Keratinocyte (primary cell): ENCODE results near the gene ZNF407. TPM values are rescaled to one million over a fixed set of nuclear protein-coding genes. Genes with fewer than 3 reads are reported as not detected.
A peak's percentile ranks its signal among the peaks of the same experiment; 100 is the strongest.

ENCODE experiments used
- DNase-seq: peaks from one replicate; pipeline ENCODE4 v3.0.0-alpha.2; 2011; ENCODE audit warnings: low read depth, missing footprints, low spot score
- FAIRE-seq: peaks from 2 replicates; lab custom pipeline; 2011; peaks lifted over from hg19 to GRCh38; lab: Jason Lieb, UNC
- H2AFZ ChIP-seq: 2 replicates; pipeline ENCODE4 v1.6.0; 2012; ENCODE audit warnings: low read length, control low read depth, inconsistent platforms; ENCODE audit not compliant: control insufficient read depth
- H3K27ac ChIP-seq: 2 replicates; pipeline ENCODE4 v1.5.1; 2011; ENCODE audit warnings: low read length; ENCODE audit not compliant: control insufficient read depth, insufficient read depth
- H3K27me3 ChIP-seq: 3 replicates; pipeline ENCODE4 v1.6.0; 2011; ENCODE audit warnings: low read length; ENCODE audit not compliant: control insufficient read depth, insufficient read depth; ENCODE audit errors: extremely low read depth
- H3K36me3 ChIP-seq, 2 experiments: 2 replicates in 1 of 2; 3 replicates in 1 of 2; pipeline ENCODE4 v1.5.1; 2011; ENCODE audit warnings: low read length in 2 of 2, mild to moderate bottlenecking in 1 of 2; ENCODE audit not compliant: control insufficient read depth in 2 of 2, insufficient read depth in 2 of 2; ENCODE audit errors: extremely low read depth in 1 of 2
- H3K4me1 ChIP-seq: 3 replicates; pipeline ENCODE4 v1.5.1; 2011; ENCODE audit warnings: low read length; ENCODE audit not compliant: control insufficient read depth, insufficient read depth; ENCODE audit errors: extremely low read depth
- H3K4me2 ChIP-seq: 3 replicates; pipeline ENCODE4 v1.6.0; 2011; ENCODE audit warnings: low read depth, low read length; ENCODE audit not compliant: control insufficient read depth, insufficient read depth; ENCODE audit errors: extremely low read depth
- H3K4me3 ChIP-seq, 3 experiments: fragments of 200-600 bp in 1 of 3; sonication (generic) in 1 of 3; 2 replicates in 2 of 3; 3 replicates in 1 of 3; pipeline ENCODE4 v1.5.1; 2011 to 2016; ENCODE audit warnings: low read length in 3 of 3, mild to moderate bottlenecking in 3 of 3, control low read depth in 2 of 3, inconsistent platforms in 1 of 3, low read depth in 1 of 3, mixed read lengths in 1 of 3, mixed run types in 1 of 3, moderate library complexity in 1 of 3; ENCODE audit not compliant: control insufficient read depth in 2 of 3, insufficient read depth in 2 of 3; ENCODE audit errors: extremely low read depth in 1 of 3
- H3K79me2 ChIP-seq: 2 replicates; pipeline ENCODE4 v1.6.0; 2012; ENCODE audit warnings: low read length; ENCODE audit not compliant: control insufficient read depth, insufficient read depth
- H3K9ac ChIP-seq: 3 replicates; pipeline ENCODE4 v1.6.0; 2011; ENCODE audit warnings: low read length; ENCODE audit not compliant: control insufficient read depth, insufficient read depth; ENCODE audit errors: extremely low read depth
- H3K9me1 ChIP-seq: 3 replicates; pipeline ENCODE4 v1.6.0; 2011; ENCODE audit warnings: low read length; ENCODE audit not compliant: control insufficient read depth, insufficient read depth; ENCODE audit errors: extremely low read depth
- H3K9me3 ChIP-seq: 2 replicates; pipeline ENCODE4 v1.5.1; 2012; ENCODE audit warnings: low read depth, low read length; ENCODE audit not compliant: control insufficient read depth
- H4K20me1 ChIP-seq: 3 replicates; pipeline ENCODE4 v1.6.0; 2011; ENCODE audit warnings: low read length; ENCODE audit not compliant: control insufficient read depth, insufficient read depth; ENCODE audit errors: extremely low read depth
- EZH2 ChIP-seq: IDR thresholded peaks from one replicate; pipeline ENCODE4 v1.6.1; 2012; ENCODE audit warnings: inconsistent platforms, mild to moderate bottlenecking, low read length, moderate library complexity
- dilution Hi-C: fragments of 300-500 bp; cut with MboI; formaldehyde crosslinking; loops from one replicate; pipeline ENCODE4 v1.7.0; 2020; ENCODE audit warnings: low sequenced_read_pairs; ENCODE audit not compliant: extremely low pct_ligation_motif_present
- polyA plus RNA-seq, 5 experiments: library from polyadenylated mRNA; depleted of rRNA in 3 of 5; stranded (reverse) in 3 of 5; stranded (forward) in 1 of 5; unstranded in 1 of 5; fragments of >200 nt; gene quantifications; 1 replicate in 1 of 5; 2 replicates in 3 of 5; 3 replicates in 1 of 5; pipeline versions ENCODE4 v1.2.1 to v1.2.3, GENCODE V29; 2011 to 2012; ENCODE audit warnings: missing spikeins in 2 of 5, low read depth in 1 of 5, low replicate concordance in 1 of 5
- TF ChIP-seq, protein P1 (sequence below), 3 experiments: IDR thresholded peaks in 1 of 3; conservative IDR thresholded peaks in 1 of 3; optimal IDR thresholded peaks in 1 of 3; 2 replicates in 2 of 3; 3 replicates in 1 of 3; pipeline versions ENCODE3 to v1.5.1; 2011; ENCODE audit warnings: low read length in 3 of 3, mild to moderate bottlenecking in 3 of 3, moderate library complexity in 2 of 3, control low read depth in 1 of 3, inconsistent platforms in 1 of 3; ENCODE audit not compliant: insufficient read depth in 2 of 3; ENCODE audit errors: extremely low read depth in 1 of 3

Gene ZNF407
- polyA plus RNA-seq, 1 donor (not counting 4 experiments of a cell fraction or from before 2014, with no cell fraction given), result 3.8 TPM

DNA sequence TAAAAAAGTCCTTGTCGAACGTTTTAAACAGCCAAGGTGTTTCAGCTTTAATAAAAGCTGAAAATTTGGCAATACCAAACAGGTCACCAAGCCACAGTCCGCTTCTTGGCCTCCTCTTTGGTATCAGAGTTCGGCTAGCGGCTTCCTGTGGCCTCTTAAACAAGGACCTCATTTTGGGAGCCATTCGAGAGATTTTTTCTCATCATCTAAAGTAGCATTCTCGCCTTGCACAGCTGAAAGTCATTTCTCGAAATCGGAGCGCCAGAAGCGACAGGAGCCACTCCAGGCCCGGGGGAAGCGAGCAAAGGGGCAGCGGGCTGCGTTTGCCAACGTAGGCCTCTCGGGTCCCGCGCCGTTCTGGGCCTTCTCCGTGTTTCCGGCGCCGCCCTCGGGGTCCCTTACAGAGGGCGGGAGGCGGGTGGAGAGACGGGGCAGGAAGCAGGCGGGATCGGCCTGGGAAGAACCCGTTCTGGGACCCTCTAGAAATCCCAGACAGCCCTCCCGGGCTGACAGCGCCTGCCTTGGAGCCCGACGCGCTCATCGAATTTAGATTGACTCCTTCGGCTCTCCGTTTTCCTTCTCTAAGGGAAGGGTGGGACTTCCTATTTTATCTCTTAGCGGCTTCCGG, 522 bp upstream of the ZNF407 start:
- peaks cover 49% of the 10 kb centered on the region for H3K79me2 ChIP-seq
- dilution Hi-C loops, result no loop called here
- no peak for FAIRE-seq

DNA sequence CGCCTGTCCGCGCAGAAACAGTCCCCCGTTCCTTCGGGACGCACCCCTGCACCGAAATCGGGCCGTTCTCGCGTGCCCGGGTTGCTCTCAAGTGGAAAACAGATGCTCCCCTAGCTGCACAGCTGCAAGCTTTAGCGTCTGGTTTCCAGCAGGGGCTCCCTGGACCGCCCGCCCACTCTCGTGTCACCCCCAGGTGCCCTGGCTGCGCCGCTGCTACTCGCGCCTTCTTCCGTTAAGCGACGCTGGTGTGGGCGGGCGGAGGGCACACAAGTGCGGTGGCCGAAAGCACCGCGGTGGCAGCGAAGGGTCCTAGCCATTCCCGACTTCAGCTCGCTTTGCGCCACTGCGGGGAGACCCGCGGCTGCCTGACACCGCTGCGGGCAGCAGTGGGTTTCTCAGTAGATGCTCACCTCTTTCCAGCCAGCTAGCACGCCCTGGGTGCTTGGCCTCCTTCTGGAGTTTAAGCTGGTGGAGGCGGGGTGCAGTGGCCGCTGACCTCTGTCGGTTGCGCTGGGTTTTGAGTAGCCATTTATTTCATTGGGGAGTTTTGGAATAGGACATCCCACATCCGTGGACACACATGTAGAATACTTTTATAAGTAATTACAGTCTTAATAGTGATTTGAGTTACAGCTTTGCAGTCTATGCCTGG, 806 bp downstream of the ZNF407 start:
- Histone ChIP-seq H3K27ac (peak overlapping the region; percentile 97), H3K9me1 (no peaks in the 10 kb centered on the region), H2AFZ (peak overlapping the region; percentile 81), H4K20me1 (no peaks in the 10 kb centered on the region), H3K9ac (peak overlapping the region; percentile 91), H3K36me3 (peaks cover 1 to 2% of the 10 kb centered on the region in 2 experiments), H3K4me1 (peaks cover 20% of the 10 kb centered on the region), H3K79me2 (peaks cover 60% of the 10 kb centered on the region), H3K4me3 (peak overlapping the region; percentile 86 to 98 (median 95)), H3K27me3 (no peaks in the 10 kb centered on the region), H3K9me3 (no peaks in the 10 kb centered on the region), H3K4me2 (peak overlapping the region; percentile 93)
- dilution Hi-C loops, result no loop called here
- FAIRE-seq, result no peak
- DNase-seq, result no peak
- no peak for TF ChIP-seq EZH2
- TF ChIP-seq, protein P1, sequence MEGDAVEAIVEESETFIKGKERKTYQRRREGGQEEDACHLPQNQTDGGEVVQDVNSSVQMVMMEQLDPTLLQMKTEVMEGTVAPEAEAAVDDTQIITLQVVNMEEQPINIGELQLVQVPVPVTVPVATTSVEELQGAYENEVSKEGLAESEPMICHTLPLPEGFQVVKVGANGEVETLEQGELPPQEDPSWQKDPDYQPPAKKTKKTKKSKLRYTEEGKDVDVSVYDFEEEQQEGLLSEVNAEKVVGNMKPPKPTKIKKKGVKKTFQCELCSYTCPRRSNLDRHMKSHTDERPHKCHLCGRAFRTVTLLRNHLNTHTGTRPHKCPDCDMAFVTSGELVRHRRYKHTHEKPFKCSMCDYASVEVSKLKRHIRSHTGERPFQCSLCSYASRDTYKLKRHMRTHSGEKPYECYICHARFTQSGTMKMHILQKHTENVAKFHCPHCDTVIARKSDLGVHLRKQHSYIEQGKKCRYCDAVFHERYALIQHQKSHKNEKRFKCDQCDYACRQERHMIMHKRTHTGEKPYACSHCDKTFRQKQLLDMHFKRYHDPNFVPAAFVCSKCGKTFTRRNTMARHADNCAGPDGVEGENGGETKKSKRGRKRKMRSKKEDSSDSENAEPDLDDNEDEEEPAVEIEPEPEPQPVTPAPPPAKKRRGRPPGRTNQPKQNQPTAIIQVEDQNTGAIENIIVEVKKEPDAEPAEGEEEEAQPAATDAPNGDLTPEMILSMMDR (optimal IDR thresholded peaks at IDR 0.05 in 1 of 3, IDR thresholded peaks at IDR 0.05 in 1 of 3, conservative IDR thresholded peaks at IDR 0.05 in 1 of 3; ENCODE audit: extremely low read depth in 1 of 3, insufficient read depth in 2 of 3, low read length in 3 of 3), result peak in 1 of 3 experiments; percentile 3

More for the DNA sequence above, 522 bp upstream of the ZNF407 start:
- Histone ChIP-seq H3K4me3 (peak overlapping the region; percentile 80 to 98 (median 95)), H3K9me1 (no peaks in the 10 kb centered on the region), H3K27ac (peak overlapping the region; percentile 97), H2AFZ (peak overlapping the region; percentile 87), H3K9me3 (no peaks in the 10 kb centered on the region), H3K36me3 (peaks cover 1 to 2% of the 10 kb centered on the region in 2 experiments), H3K27me3 (no peaks in the 10 kb centered on the region), H3K4me1 (peaks cover 20% of the 10 kb centered on the region), H3K4me2 (peak overlapping the region; percentile 97), H3K9ac (peak overlapping the region; percentile 91), H4K20me1 (no peaks in the 10 kb centered on the region)
- TF ChIP-seq, protein P1 (optimal IDR thresholded peaks at IDR 0.05 in 1 of 3, IDR thresholded peaks at IDR 0.05 in 1 of 3, conservative IDR thresholded peaks at IDR 0.05 in 1 of 3; ENCODE audit: extremely low read depth in 1 of 3, insufficient read depth in 2 of 3, low read length in 3 of 3), result no peak
- no peak for TF ChIP-seq EZH2
- DNase-seq, result no peak
